HEK293 (cell line): ENCODE results near the gene TFPT.

Experiments
- ELK4 ChIP-seq: IDR thresholded peaks from 2 replicates; pipeline ENCODE4 v1.6.1; 2011; ENCODE audit warnings: mild to moderate bottlenecking, low read depth, low read length, borderline replicate concordance
- ZNF76 ChIP-seq: fragments of 450-650 bp; formaldehyde crosslinking; IDR thresholded peaks from 2 replicates; pipeline ENCODE4; 2016; ENCODE audit warnings: low read depth, missing biosample characterization, missing genetic modification characterization, borderline replicate concordance

GRCh38 chr19:54152878-54153524 lies 37.5 kb upstream of the TFPT start:
- no peak for TF ChIP-seq ELK4
- TF ChIP-seq ZNF76 (tag by site-specific recombination) = no peak
